Mesothelial cell of epicardium (in vitro differentiated cells): ENCODE results near the gene CD276. TPM values are rescaled to one million over a fixed set of nuclear protein-coding genes. Genes with fewer than 3 reads are reported as not detected.

Experiments
- DNase-seq, 2 experiments: peaks; one replicate each; pipeline ENCODE4 v3.0.0; 2021; ENCODE audit warnings: low spot score in 2 of 2; ENCODE audit not compliant: unreplicated experiment in 2 of 2
- H3K27ac Mint-ChIP-seq: 2 replicates; pipeline ENCODE4 v1.8.0; 2021; ENCODE audit warnings: mixed read lengths
- H3K27me3 Mint-ChIP-seq: 2 replicates; pipeline ENCODE4 v1.8.0; 2021; ENCODE audit warnings: low read depth, mixed read lengths
- H3K36me3 Mint-ChIP-seq: 2 replicates; pipeline ENCODE4 v1.8.0; 2021; ENCODE audit warnings: mixed read lengths
- H3K4me1 Mint-ChIP-seq: 2 replicates; pipeline ENCODE4 v1.8.0; 2021; ENCODE audit warnings: mixed read lengths
- H3K4me3 Mint-ChIP-seq: 2 replicates; pipeline ENCODE4 v1.8.0; 2021; ENCODE audit warnings: mild to moderate bottlenecking, moderate library complexity, mixed read lengths
- H3K9me3 Mint-ChIP-seq: 2 replicates; pipeline ENCODE4 v1.8.0; 2021; ENCODE audit warnings: mixed read lengths
- total RNA-seq: library from RNA; stranded (reverse); gene quantifications from 3 replicates; pipeline ENCODE4 v1.2.1, GENCODE V29; 2021
- TF ChIP-seq, protein P1 (sequence below): fragments of 200-600 bp; sonication (generic); IDR thresholded peaks from one replicate; pipeline ENCODE4 v1.5.0; 2021; ENCODE audit warnings: antibody characterized with exemption; ENCODE audit not compliant: unreplicated experiment

Gene CD276
- total RNA-seq, 1 donor from 2014 or later, result 174 TPM

GRCh38 chr15:73686781-73687256 is 2.6 kb downstream of the CD276 start:
- Mint-ChIP-seq H3K27me3 (no peaks in the 10 kb centered on the region), H3K27ac (peak overlapping the region; percentile 76), H3K4me1 (peaks cover 24% of the 10 kb centered on the region), H3K9me3 (no peaks in the 10 kb centered on the region), H3K4me3 (peak overlapping the region; percentile 85), H3K36me3 (no peaks in the 10 kb centered on the region)
- DNase-seq, result no peak
- TF ChIP-seq, protein P1, sequence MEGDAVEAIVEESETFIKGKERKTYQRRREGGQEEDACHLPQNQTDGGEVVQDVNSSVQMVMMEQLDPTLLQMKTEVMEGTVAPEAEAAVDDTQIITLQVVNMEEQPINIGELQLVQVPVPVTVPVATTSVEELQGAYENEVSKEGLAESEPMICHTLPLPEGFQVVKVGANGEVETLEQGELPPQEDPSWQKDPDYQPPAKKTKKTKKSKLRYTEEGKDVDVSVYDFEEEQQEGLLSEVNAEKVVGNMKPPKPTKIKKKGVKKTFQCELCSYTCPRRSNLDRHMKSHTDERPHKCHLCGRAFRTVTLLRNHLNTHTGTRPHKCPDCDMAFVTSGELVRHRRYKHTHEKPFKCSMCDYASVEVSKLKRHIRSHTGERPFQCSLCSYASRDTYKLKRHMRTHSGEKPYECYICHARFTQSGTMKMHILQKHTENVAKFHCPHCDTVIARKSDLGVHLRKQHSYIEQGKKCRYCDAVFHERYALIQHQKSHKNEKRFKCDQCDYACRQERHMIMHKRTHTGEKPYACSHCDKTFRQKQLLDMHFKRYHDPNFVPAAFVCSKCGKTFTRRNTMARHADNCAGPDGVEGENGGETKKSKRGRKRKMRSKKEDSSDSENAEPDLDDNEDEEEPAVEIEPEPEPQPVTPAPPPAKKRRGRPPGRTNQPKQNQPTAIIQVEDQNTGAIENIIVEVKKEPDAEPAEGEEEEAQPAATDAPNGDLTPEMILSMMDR, result no peak

GRCh38 chr15:73687351-73687750 is 3.2 kb downstream of the CD276 start:
- Mint-ChIP-seq H3K27me3 (no peaks in the 10 kb centered on the region), H3K9me3 (no peaks in the 10 kb centered on the region), H3K4me1 (peaks cover 24% of the 10 kb centered on the region), H3K4me3 (no peak overlapping the region), H3K27ac (no peak overlapping the region), H3K36me3 (no peaks in the 10 kb centered on the region)
- DNase-seq, result no peak
- TF ChIP-seq, protein P1, result no peak

DNA sequence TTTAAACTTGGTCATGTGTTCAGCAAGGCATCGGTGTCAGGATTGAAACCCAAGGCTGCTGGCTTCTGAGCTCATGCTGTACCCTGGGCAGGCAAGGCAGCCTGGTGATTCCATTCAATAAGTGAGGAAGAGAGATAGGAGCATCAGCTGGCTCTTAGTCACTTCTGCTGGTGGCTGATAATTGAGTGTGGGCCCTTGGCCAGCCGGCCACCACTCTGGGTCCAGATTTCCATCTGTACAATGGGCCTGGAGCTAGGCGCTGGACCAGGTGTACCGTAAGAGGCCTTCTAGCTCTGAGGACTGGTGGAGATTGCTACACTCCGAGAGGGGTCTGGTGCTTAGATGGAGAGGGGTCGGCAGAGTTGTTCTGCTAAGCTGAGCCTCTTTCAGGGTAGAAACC is 4.3 kb downstream of the CD276 start:
- TF ChIP-seq, protein P1, result no peak
- H3K27ac Mint-ChIP-seq, result no peak overlapping the region
- no peak overlapping the region for H3K4me3 Mint-ChIP-seq
- H3K4me1 Mint-ChIP-seq, result peaks cover 24% of the 10 kb centered on the region
- H3K27me3 Mint-ChIP-seq, result no peaks in the 10 kb centered on the region
- DNase-seq, result no peak
- no peaks in the 10 kb centered on the region for H3K9me3 Mint-ChIP-seq
- H3K36me3 Mint-ChIP-seq, result no peaks in the 10 kb centered on the region

DNA sequence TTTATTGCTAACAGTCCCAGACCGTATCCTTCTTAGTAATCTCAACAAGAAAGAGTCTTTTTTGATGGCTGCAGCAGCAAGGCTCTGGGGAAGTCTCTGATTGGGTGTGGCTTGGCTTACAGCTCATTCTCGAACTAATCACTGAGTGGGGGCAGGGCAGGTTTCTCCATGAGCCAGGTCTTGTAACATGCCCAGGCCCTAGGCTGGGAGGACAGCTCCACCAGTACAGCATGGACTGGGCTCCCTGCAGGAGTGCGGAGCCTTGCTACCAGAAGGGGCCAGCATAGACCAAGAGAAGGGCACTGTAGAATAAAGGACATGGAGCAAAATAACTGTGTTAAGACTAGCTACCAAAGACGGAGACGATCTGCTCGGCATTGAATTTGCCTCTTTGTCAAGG is 7.2 kb downstream of the CD276 start:
- DNase-seq, result no peak
- TF ChIP-seq, protein P1, result no peak
- peaks cover 8% of the 10 kb centered on the region for H3K4me1 Mint-ChIP-seq
- no peaks in the 10 kb centered on the region for H3K27me3 Mint-ChIP-seq
- no peak overlapping the region for H3K27ac Mint-ChIP-seq
- H3K4me3 Mint-ChIP-seq, result no peak overlapping the region
- H3K36me3 Mint-ChIP-seq, result no peaks in the 10 kb centered on the region
- H3K9me3 Mint-ChIP-seq, result no peaks in the 10 kb centered on the region

GRCh38 chr15:73694419-73694818 is 10.2 kb downstream of the CD276 start:
- Mint-ChIP-seq H3K36me3 (no peaks in the 10 kb centered on the region), H3K4me3 (no peak overlapping the region), H3K27me3 (no peaks in the 10 kb centered on the region), H3K9me3 (no peaks in the 10 kb centered on the region), H3K4me1 (peaks cover 11% of the 10 kb centered on the region), H3K27ac (peak overlapping the region; percentile 17)
- TF ChIP-seq, protein P1, result no peak
- no peak for DNase-seq
